Uterus (tissue), 4 donors: ENCODE results near the gene UST. TPM values are rescaled to one million over a fixed set of nuclear protein-coding genes. Genes with fewer than 3 reads are reported as not detected.
"Not testable (repeated sequence)": the region's sequence is repeated elsewhere in the genome, so short reads cannot be mapped to it uniquely, and the experiment has no call there.

ENCODE experiments used
- DNase-seq, 2 donors: peaks; one replicate each; pipeline ENCODE4 v3.0.0-alpha.2; 2019 to 2020
- H3K27ac ChIP-seq, 2 donors: fragments of 200-600 bp; sonication (generic); 1 replicate in 1 of 2; 2 replicates in 1 of 2; pipeline ENCODE4 v1.5.1; 2016 to 2018
- H3K27me3 ChIP-seq, 2 donors: fragments of 200-600 bp; sonication (generic); one replicate each; pipeline ENCODE4 v1.5.1; 2018 to 2019; ENCODE audit warnings: control low read depth in 1 of 2
- H3K36me3 ChIP-seq, 2 donors: fragments of 200-600 bp; sonication (generic); one replicate each; pipeline ENCODE4 v1.5.1; 2019; ENCODE audit warnings: control low read depth in 1 of 2
- H3K4me1 ChIP-seq, 2 donors: fragments of 200-600 bp; sonication (generic); one replicate each; pipeline ENCODE4 v1.5.1; 2018 to 2019; ENCODE audit warnings: control low read depth in 1 of 2
- H3K4me3 ChIP-seq, 2 donors: fragments of 200-600 bp; sonication (generic); 1 replicate in 1 of 2; 2 replicates in 1 of 2; pipeline ENCODE4 v1.5.1; 2018 to 2019; ENCODE audit warnings: mild to moderate bottlenecking in 1 of 2
- H3K9me3 ChIP-seq, 2 donors: fragments of 200-600 bp; sonication (generic); one replicate each; pipeline ENCODE4 v1.5.1; 2019; ENCODE audit warnings: control low read depth in 1 of 2
- POLR2A ChIP-seq, 2 donors: fragments of 450-650 bp; IDR thresholded peaks; one replicate each; pipeline ENCODE4 v1.6.1; 2016; ENCODE audit warnings: antibody characterized with exemption in 2 of 2, mild to moderate bottlenecking in 1 of 2, moderate library complexity in 1 of 2
- intact Hi-C: fragments of 100-400 bp; cut with DNase I; formaldehyde crosslinking; loops from one replicate; pipeline ENCODE4 v1.15.1; 2023; ENCODE audit warnings: low total_unique reads
- total RNA-seq, 4 donors: library from RNA; depleted of rRNA in 3 of 4; stranded (reverse); fragments of >200 nt in 3 of 4; gene quantifications; one replicate each; pipeline versions ENCODE4 v1.1.0 to v1.2.4, GENCODE V29; 2014 to 2023
- TF ChIP-seq, protein P1 (sequence below), 4 experiments: fragments of 200-600 bp in 2 of 4; fragments of 450-650 bp in 2 of 4; sonication (generic) in 2 of 4; IDR thresholded peaks; one replicate each; pipeline ENCODE4 v1.5.1; 2016 to 2019; ENCODE audit warnings: antibody characterized with exemption in 4 of 4, mild to moderate bottlenecking in 2 of 4, moderate library complexity in 1 of 4
- donor health status: DM: yes; HTN: yes; CAD: no.

Gene UST
- total RNA-seq, 4 donors from 2014 or later = 6.1 to 23.2 (median 17.2) TPM

- no peak for TF ChIP-seq POLR2A (IDR thresholded peaks at IDR 0.05)
- TF ChIP-seq, protein P1, sequence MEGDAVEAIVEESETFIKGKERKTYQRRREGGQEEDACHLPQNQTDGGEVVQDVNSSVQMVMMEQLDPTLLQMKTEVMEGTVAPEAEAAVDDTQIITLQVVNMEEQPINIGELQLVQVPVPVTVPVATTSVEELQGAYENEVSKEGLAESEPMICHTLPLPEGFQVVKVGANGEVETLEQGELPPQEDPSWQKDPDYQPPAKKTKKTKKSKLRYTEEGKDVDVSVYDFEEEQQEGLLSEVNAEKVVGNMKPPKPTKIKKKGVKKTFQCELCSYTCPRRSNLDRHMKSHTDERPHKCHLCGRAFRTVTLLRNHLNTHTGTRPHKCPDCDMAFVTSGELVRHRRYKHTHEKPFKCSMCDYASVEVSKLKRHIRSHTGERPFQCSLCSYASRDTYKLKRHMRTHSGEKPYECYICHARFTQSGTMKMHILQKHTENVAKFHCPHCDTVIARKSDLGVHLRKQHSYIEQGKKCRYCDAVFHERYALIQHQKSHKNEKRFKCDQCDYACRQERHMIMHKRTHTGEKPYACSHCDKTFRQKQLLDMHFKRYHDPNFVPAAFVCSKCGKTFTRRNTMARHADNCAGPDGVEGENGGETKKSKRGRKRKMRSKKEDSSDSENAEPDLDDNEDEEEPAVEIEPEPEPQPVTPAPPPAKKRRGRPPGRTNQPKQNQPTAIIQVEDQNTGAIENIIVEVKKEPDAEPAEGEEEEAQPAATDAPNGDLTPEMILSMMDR (IDR thresholded peaks at IDR 0.05) = no peak
- no peak overlapping the region for H3K27ac ChIP-seq
- no peaks in the 10 kb centered on the region for H3K4me1 ChIP-seq
- DNase-seq = no peak
- H3K4me3 ChIP-seq = no peak overlapping the region
- intact Hi-C loops = no loop called here
- no peaks in the 10 kb centered on the region for H3K27me3 ChIP-seq
- H3K36me3 ChIP-seq = no peaks in the 10 kb centered on the region
- H3K9me3 ChIP-seq = no peaks in the 10 kb centered on the region
These were observed 24.4 kb downstream of the UST start for GRCh38 chr6:148771212-148771601.

- H3K36me3 ChIP-seq = no peaks in the 10 kb centered on the region
- intact Hi-C loops = no loop called here
- no peak for DNase-seq
- H3K4me1 ChIP-seq = no peaks in the 10 kb centered on the region
- H3K27ac ChIP-seq = no peak overlapping the region
- no peaks in the 10 kb centered on the region for H3K27me3 ChIP-seq
- H3K9me3 ChIP-seq = no peaks in the 10 kb centered on the region
- no peak for TF ChIP-seq POLR2A (IDR thresholded peaks at IDR 0.05)
- TF ChIP-seq, protein P1 (IDR thresholded peaks at IDR 0.05) = no peak
- H3K4me3 ChIP-seq = no peak overlapping the region
These were observed 25.2 kb downstream of the UST start for GRCh38 chr6:148771896-148772554.

DNA sequence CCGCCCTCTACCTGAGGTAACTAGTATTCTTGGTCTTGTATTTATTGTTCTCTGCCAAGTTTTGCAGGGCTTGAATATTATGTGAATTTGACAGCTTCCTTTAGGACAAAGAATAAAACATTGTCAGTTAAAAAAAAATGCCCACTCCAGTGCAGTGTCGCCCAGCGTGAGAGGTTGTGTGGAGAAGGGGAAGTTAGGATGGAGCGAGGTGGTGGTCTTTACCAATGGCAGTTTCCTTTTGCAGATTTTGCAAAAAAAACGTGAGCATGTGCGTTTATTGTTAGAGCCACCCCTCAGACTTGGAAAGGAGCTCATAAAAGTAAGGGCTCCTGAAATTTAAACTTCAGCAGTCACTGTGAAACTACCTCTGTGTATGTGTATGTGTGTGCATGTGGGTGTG lies 28.3 kb downstream of the UST start:
- TF ChIP-seq POLR2A (IDR thresholded peaks at IDR 0.05) = no peak
- no peak overlapping the region for H3K4me3 ChIP-seq

GRCh38 chr6:148776321-148777308 lies 29.8 kb downstream of the UST start:
- no peaks in the 10 kb centered on the region for H3K9me3 ChIP-seq
- intact Hi-C loops = no loop called here
- TF ChIP-seq POLR2A (IDR thresholded peaks at IDR 0.05) = no peak
- TF ChIP-seq, protein P1 (IDR thresholded peaks at IDR 0.05) = no peak
- H3K36me3 ChIP-seq = no peaks in the 10 kb centered on the region
- no peaks in the 10 kb centered on the region for H3K4me1 ChIP-seq
- DNase-seq = peak in 1 of 2 donors; percentile 27
- peak overlapping the region in 1 of 2 donors; percentile 9 for H3K4me3 ChIP-seq
- H3K27ac ChIP-seq = peak overlapping the region; percentile 65 to 71
- no peaks in the 10 kb centered on the region for H3K27me3 ChIP-seq

More for the DNA sequence above, 28.3 kb downstream of the UST start:
- Histone ChIP-seq H3K4me1 (no peaks in the 10 kb centered on the region), H3K27ac (no peak overlapping the region), H3K27me3 (no peaks in the 10 kb centered on the region), H3K9me3 (no peaks in the 10 kb centered on the region), H3K36me3 (no peaks in the 10 kb centered on the region)
- intact Hi-C loops = no loop called here
- no peak for DNase-seq

DNA sequence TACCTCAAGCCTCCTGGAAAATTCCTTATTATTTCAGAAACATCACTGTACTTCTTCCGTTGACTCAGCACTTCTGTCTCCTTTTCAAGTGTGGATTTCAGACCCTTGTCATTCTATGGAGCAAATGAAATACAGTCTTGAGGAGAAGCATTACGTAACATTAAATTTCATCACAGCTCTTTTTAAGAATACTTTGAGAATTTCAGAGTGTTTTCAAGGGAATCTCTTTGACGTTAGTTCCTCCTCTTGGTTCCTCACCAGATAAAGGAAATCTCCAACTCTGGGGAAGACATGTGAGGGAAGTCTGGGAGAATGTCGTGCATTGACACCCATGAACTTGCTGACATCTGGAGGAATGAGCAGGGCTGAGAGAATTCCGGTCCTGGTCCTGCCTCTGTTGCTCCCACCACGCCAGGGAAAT lies 32.3 kb downstream of the UST start:
- DNase-seq = no peak

DNA sequence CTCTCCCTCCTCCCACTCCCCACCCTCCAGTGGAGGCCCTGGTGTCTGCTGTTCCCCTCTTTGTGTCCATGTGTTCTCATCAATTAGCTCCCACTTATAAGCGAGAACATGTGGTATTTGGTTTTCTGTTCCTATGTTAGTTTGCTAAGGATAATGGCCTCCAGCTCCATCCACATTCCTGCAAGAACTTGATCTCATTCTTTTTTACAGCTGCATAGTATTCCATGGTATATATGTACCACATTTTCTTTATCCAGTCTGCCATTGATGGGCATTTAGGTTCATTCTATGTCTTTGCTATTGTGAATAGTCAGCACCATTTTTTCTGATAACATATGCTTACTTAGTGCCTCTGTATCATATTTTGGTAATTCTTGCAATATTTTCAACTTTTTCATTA lies 33.6 kb downstream of the UST start:
- H3K4me3 ChIP-seq, H3K27me3 ChIP-seq, H3K27ac ChIP-seq, H3K9me3 ChIP-seq, intact Hi-C loops, H3K4me1 ChIP-seq, H3K36me3 ChIP-seq, DNase-seq: not testable (repeated sequence)

More for the DNA sequence above, 32.3 kb downstream of the UST start:
- TF ChIP-seq POLR2A (IDR thresholded peaks at IDR 0.05) = no peak
- TF ChIP-seq, protein P1 (IDR thresholded peaks at IDR 0.05) = no peak
- Histone ChIP-seq H3K36me3 (no peaks in the 10 kb centered on the region), H3K4me1 (no peaks in the 10 kb centered on the region), H3K4me3 (no peak overlapping the region), H3K27me3 (no peaks in the 10 kb centered on the region), H3K27ac (no peak overlapping the region), H3K9me3 (no peaks in the 10 kb centered on the region)
- intact Hi-C loops = no loop called here
